ENCODE data around the gene LRMDA. TPM values are rescaled to one million over a fixed set of nuclear protein-coding genes. Genes with fewer than 3 reads are reported as not detected.

The LRMDA gene
- total and polyA plus RNA-seq, 2 of the 13 experiments (the other 11 are each of a cell fraction or from before 2014, with no cell fraction given): 13.4 to 22.0 TPM

DNA sequence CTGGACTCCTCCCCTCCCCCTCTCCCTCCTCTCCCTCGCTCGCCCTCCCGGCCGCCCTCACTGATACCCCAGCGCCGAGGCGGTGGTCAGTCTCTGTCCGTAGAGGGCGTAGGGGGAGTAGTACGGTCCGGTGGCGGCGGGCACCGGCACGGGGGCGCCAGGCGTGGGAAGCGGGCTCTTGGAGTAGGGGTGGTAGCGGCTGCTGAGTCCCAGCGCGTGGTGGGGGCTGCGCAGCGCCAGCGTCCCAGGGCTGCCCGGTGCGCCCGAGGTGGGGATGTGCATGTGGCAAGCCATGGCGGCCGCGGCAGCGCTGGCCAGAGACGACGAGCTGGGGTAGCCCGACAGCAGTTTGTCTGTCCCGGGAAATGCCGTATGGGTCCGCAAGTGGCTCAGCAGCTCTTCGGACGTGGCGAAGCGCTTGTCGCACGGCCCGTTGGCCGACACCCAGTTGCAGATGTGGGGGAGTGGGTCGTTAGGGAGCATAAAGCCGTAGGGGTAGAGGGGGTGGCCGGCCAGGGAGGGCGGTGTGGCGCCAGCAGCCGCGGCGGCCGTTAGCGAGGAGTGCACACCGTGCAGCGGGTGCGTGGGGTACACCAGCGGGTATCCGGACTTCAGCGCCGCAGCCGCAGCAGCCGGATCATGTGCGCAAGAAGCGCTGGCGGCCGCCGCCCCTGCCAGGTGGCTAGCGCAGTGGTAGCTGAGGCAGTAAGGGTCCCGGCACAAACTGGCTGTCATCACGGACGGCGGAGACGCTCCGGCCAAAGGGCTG, 32.5 kb upstream of the LRMDA start (continued):
- TF ChIP-seq, protein P1, sequence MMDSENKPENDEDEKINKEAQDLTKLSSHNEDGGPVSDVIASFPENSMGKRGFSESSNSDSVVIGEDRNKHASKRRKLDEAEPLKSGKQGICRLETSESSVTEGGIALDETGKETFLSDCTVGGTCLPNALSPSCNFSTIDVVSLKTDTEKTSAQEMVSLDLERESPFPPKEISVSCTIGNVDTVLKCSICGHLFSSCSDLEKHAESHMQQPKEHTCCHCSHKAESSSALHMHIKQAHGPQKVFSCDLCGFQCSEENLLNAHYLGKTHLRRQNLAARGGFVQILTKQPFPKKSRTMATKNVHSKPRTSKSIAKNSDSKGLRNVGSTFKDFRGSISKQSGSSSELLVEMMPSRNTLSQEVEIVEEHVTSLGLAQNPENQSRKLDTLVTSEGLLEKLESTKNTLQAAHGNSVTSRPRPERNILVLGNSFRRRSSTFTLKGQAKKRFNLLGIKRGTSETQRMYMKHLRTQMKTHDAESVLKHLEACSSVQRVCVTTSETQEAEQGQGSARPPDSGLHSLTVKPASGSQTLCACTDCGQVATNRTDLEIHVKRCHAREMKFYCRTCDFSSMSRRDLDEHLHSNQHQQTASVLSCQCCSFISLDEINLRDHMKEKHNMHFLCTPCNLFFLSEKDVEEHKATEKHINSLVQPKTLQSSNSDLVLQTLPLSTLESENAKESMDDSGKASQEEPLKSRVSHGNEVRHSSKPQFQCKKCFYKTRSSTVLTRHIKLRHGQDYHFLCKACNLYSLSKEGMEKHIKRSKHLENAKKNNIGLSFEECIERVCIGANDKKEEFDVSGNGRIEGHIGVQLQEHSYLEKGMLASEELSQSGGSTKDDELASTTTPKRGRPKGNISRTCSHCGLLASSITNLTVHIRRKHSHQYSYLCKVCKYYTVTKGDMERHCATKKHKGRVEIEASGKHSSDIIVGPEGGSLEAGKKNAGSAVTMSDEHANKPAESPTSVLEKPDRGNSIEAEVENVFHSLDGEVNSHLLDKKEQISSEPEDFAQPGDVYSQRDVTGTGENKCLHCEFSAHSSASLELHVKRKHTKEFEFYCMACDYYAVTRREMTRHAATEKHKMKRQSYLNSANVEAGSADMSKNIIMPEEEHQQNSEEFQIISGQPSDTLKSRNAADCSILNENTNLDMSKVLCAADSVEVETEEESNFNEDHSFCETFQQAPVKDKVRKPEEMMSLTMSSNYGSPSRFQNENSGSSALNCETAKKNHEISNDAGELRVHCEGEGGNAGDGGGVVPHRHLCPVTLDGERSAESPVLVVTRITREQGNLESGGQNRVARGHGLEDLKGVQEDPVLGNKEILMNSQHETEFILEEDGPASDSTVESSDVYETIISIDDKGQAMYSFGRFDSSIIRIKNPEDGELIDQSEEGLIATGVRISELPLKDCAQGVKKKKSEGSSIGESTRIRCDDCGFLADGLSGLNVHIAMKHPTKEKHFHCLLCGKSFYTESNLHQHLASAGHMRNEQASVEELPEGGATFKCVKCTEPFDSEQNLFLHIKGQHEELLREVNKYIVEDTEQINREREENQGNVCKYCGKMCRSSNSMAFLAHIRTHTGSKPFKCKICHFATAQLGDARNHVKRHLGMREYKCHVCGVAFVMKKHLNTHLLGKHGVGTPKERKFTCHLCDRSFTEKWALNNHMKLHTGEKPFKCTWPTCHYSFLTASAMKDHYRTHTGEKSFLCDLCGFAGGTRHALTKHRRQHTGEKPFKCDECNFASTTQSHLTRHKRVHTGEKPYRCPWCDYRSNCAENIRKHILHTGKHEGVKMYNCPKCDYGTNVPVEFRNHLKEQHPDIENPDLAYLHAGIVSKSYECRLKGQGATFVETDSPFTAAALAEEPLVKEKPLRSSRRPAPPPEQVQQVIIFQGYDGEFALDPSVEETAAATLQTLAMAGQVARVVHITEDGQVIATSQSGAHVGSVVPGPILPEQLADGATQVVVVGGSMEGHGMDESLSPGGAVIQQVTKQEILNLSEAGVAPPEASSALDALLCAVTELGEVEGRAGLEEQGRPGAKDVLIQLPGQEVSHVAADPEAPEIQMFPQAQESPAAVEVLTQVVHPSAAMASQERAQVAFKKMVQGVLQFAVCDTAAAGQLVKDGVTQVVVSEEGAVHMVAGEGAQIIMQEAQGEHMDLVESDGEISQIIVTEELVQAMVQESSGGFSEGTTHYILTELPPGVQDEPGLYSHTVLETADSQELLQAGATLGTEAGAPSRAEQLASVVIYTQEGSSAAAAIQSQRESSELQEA (CRISPR knock-in tag; IDR thresholded peaks at IDR 0.05; ENCODE audit: not compliant biosample characterization): peak; percentile 4
- TF ChIP-seq TRIM24 (CRISPR knock-in tag; IDR thresholded peaks at IDR 0.05): no peak
- no peak for TF ChIP-seq SOX6 (IDR thresholded peaks at IDR 0.05)
- 0 out of 2 replicates have a peak, but pooled peaks have one; percentile 4 for TF ChIP-seq SOX6 (CRISPR knock-in tag; IDR thresholded peaks at IDR 0.05)
- TF ChIP-seq HOXA3 (CRISPR knock-in tag; IDR thresholded peaks at IDR 0.05): peak; percentile 33
- TF ChIP-seq TCF7 (IDR thresholded peaks at IDR 0.05; ENCODE audit: low read depth): no peak
- TF ChIP-seq ZC3H13 (CRISPR knock-in tag; IDR thresholded peaks at IDR 0.05): peak; percentile 99
- TF ChIP-seq ZNF460 (CRISPR knock-in tag; IDR thresholded peaks at IDR 0.05; ENCODE audit: borderline replicate concordance): no peak
- TF ChIP-seq KDM6A (CRISPR knock-in tag; IDR thresholded peaks at IDR 0.05; ENCODE audit: low read depth): no peak
- no peak for TF ChIP-seq MED1 (CRISPR knock-in tag; IDR thresholded peaks at IDR 0.05)
- TF ChIP-seq ZNF547 (CRISPR knock-in tag; IDR thresholded peaks at IDR 0.05): 0 out of 2 replicates have a peak, but pooled peaks have one; percentile 14

Data from HepG2 (cell line).